ENCODE results near the gene CMTM4. TPM values are rescaled to one million over a fixed set of nuclear protein-coding genes. Genes with fewer than 3 reads are reported as not detected.
A peak's percentile ranks its signal among the peaks of the same experiment; 100 is the strongest.
"Not testable (repeated sequence)": the region's sequence is repeated elsewhere in the genome, so short reads cannot be mapped to it uniquely, and the experiment has no call there.

Gene CMTM4
- total RNA-seq, 2 experiments from 2014 or later, result 0.73 to 0.84 TPM

- POLR2A ChIA-PET, result no interaction called here
- H3K27ac Mint-ChIP-seq, result no peak overlapping the region
- no peaks in the 10 kb centered on the region for H3K9me3 Mint-ChIP-seq
- CTCF ChIA-PET, result interaction anchor here (0.6 kb wide), 1 partner anchor 337 kb away, joined by 3 read pairs; no protein-coding TSS in a partner anchor
- H3K27me3 Mint-ChIP-seq, result no peaks in the 10 kb centered on the region
- peaks cover 15% of the 10 kb centered on the region for H3K4me1 Mint-ChIP-seq
- DNase-seq, result no peak
- H3K4me3 Mint-ChIP-seq, result no peak overlapping the region
- peaks cover 38% of the 10 kb centered on the region for H3K36me3 Mint-ChIP-seq (ENCODE audit: low read depth)
Observed at GRCh38 chr16:66612422-66612821, 84.1 kb downstream of the CMTM4 start.

DNA sequence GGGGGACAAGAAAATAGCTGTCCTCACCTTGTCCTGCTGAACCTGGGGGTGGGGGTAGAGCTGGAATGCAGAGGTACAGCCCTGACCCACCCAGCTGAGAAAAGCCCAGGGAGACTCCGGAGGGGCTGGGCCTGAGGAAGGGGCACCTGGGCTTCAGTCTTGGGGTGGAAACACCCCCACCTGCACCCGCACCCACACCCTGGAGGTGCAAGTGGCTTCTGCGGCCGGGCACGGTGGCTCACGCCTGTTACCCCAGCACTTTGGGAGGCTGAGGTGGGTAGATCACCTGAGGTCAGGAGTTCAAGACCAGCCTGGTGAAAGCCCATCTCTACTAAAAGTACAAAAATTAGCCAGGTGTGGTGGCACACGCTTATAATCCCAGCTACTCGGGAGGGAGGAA is 84.6 kb downstream of the CMTM4 start:
- peaks cover 41% of the 10 kb centered on the region for H3K36me3 Mint-ChIP-seq (ENCODE audit: low read depth)
- DNase-seq, H3K4me3 Mint-ChIP-seq, H3K27ac Mint-ChIP-seq, POLR2A ChIA-PET, H3K27me3 Mint-ChIP-seq, CTCF ChIA-PET, H3K9me3 Mint-ChIP-seq: not testable (repeated sequence)
- H3K4me1 Mint-ChIP-seq, result peaks cover 20% of the 10 kb centered on the region

DNA sequence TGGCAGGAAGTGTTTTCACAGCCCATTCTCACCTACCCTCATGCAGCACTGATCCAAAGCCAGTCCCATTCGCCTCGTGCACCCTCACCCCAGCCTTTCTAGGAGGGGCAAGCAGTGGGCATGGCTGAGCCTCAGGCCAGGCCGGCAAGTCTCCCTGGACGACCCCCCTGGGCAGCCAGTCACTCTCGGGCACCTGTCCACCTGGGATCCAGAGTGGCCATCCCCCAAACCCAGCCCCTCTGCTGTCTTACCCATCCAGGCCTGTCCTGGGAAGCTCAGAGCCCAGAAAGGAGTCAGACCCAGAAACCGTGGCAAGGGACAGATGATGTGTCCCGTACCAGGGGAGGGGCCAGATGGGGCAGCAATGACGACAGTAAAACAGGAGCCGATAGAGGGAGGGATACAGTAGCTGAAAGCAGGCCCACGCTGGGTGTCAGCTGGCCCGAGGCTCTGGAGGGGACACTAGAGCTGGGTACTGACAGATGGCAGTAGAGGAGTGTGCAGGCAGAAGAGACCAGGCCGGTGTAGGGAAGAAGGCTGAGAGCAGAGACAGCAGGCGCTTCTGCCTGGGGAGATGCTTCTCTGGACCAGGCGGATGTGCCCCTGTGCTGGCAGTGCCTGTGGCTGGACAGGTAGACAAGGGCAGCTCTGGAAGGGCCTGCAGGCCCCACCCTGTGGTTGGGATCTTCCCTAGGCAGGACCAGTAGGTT is 86.3 kb downstream of the CMTM4 start:
- Mint-ChIP-seq H3K4me1 (peaks cover 29% of the 10 kb centered on the region), H3K36me3 (ENCODE audit: low read depth) (peaks cover 44% of the 10 kb centered on the region), H3K27me3 (no peaks in the 10 kb centered on the region), H3K27ac (no peak overlapping the region), H3K4me3 (no peak overlapping the region), H3K9me3 (no peaks in the 10 kb centered on the region)
- POLR2A ChIA-PET, result no interaction called here
- CTCF ChIA-PET, result interaction anchor here (1.2 to 3.0 kb wide), 3 partner anchors 10 to 41 kb away, joined by 3 to 12 read pairs (median 8); no protein-coding TSS in a partner anchor
- DNase-seq, result no peak

- CTCF ChIA-PET, result interaction anchor here (0.6 to 3.0 kb wide), 22 partner anchors 9 to 1207 kb away, joined by 3 to 25 read pairs (median 5); partner anchors contain the start of genes CKLF and CMTM2
- Mint-ChIP-seq H3K27ac (no peak overlapping the region), H3K4me3 (no peak overlapping the region), H3K27me3 (no peaks in the 10 kb centered on the region), H3K4me1 (peaks cover 29% of the 10 kb centered on the region), H3K9me3 (no peaks in the 10 kb centered on the region), H3K36me3 (ENCODE audit: low read depth) (peaks cover 44% of the 10 kb centered on the region)
- DNase-seq, result no peak
- POLR2A ChIA-PET, result no interaction called here
Observed at GRCh38 chr16:66609139-66609510, 87.4 kb downstream of the CMTM4 start.

DNA sequence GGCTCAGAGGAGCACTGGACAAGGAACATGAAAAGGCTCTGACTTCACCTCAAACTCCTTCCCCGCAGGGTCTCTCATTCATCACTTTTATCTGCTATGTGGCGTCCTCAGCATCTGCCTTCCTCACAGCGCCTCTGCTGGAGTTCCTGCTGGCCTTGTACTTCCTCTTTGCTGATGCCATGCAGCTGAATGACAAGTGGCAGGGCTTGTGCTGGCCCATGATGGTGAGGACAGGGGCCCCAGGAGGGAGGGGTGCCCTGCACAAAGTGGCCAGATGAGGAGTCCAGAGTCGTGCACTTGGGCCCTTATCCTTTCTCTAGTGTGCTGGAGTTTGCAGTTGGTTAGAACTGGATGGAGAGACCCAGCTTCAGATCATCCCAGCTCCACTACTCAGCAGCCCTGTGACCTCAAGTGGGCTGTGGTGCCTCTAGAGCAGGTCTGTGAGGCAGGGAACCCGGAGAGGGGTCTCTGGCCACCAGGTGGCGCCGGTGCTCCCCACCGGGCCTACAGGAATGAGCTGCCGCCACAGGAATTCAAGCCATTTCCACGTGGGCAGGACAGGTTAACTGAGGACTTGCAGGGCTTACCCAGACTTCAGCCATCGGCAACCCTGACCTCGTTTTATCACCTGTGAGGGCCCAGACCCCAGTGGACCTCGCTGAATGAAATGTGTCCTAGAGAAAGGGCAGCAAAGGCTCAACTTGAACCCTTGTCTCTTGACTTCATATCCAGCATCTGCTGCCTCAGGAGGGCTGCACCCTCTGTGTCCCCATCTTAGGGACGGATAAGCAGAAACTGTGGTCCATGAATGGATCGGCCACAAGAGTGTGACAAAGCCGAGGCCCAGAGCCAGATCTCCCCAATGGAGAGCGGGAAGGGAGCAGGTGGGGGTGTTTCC is 88.1 kb downstream of the CMTM4 start:
- Mint-ChIP-seq H3K27ac (peak overlapping the region; percentile 66), H3K4me1 (peaks cover 35% of the 10 kb centered on the region), H3K9me3 (no peaks in the 10 kb centered on the region), H3K36me3 (ENCODE audit: low read depth) (peaks cover 43% of the 10 kb centered on the region), H3K4me3 (no peak overlapping the region), H3K27me3 (no peaks in the 10 kb centered on the region)
- ChIA-PET POLR2A (interaction anchor here (0.6 kb wide), 1 partner anchor 19 kb away, joined by 3 read pairs; no protein-coding TSS in a partner anchor), CTCF (interaction anchor here (0.6 to 3.0 kb wide), 24 partner anchors 9 to 259 kb away, joined by 3 to 25 read pairs (median 4); partner anchors contain the start of genes CKLF, CMTM2 and NAE1)
- DNase-seq, result peak; percentile 85

GRCh38 chr16:66605979-66606751 is 90.4 kb downstream of the CMTM4 start:
- H3K27me3 Mint-ChIP-seq, result no peaks in the 10 kb centered on the region
- DNase-seq, result no peak
- H3K4me3 Mint-ChIP-seq, result peak overlapping the region; percentile 79
- no peaks in the 10 kb centered on the region for H3K9me3 Mint-ChIP-seq
- peak overlapping the region; percentile 90 for H3K27ac Mint-ChIP-seq
- POLR2A ChIA-PET, result no interaction called here
- CTCF ChIA-PET, result no interaction called here
- H3K36me3 Mint-ChIP-seq (ENCODE audit: low read depth), result peaks cover 33% of the 10 kb centered on the region
- H3K4me1 Mint-ChIP-seq, result peaks cover 40% of the 10 kb centered on the region

DNA sequence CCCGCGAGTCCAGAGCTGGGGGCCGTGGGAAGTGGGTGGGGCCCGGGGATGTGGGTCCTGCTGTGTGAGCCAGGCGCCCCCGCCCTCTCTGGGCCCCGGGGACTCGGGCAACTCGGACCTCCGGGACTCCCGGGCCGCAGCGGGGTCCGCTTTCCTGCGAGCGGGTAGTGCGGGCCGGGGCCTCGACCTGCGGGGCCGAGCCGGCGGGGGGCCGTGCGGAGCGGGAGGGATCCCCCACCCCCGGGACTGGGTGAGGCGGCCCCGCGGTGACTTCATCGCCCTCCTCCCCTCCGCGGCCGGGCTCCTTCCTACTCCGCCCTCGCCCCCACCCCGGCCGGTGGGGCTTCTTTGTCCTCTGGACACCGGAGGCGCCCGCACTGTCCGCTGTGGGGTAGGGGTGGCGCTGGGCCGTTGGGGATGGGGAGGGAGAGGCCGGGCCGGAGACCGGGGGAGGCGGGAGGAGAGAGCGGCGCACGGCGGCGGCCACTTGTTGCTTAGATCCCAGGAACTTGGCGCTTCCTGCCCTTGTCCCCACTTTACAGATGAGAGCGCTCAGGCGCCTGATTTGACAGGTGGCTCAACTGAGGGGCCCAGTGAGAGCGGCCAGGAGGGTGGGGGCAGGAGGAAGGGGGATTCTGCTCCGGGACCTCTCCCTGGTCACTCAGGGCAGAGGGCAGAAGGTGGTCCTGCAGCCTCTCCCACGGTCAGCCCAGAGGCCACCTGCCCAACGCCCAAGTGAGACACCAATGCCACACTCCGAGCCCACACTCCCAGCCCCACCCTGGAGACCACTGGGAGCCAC is 91.2 kb downstream of the CMTM4 start:
- peak overlapping the region; percentile 79 for H3K4me3 Mint-ChIP-seq
- DNase-seq, result peak; percentile 36

DNA sequence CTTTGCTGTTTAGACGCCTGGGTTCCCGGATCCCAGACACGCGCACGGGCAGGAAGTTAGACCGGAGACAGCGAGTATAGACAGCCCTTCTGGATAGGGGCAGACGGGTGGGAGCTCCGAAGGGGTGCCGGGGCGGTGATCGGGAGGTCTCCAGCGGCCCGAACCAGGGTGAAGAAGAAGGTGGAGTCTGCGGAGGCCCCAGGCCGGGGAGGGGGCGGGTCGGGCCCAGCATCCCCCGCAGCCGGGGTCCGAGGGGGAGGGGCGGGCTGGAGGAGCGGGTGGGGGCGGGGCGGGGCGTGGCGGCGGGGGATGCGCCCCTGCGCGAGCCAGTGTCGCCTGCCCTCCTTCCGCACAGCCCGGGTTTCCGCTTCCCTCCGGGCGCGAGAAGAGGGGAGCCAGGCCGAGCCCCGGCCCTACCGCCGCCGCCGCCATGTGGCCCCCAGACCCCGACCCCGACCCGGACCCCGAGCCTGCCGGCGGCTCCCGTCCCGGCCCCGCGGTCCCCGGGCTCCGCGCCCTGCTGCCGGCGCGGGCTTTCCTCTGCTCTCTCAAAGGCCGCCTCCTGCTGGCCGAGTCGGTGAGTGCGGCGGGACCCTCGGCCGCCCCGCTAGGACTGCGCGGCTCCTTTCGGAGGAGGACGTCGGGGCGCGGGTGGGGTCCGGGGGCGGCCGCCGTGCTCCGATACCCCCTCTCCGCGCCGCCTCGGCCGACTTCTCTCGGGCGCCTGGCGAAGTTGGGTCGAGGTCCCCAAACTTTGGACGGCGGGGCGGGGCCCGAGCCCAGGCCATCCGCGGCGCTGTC is 92.0 kb downstream of the CMTM4 start, which contains the start of gene CMTM3:
Gene CMTM3 (plus strand): TSS at position 329 of the 801 bp plus-strand sequence. CDS start 102 bp downstream, at position 431.
- ChIA-PET CTCF (interaction anchor here (0.6 to 1.5 kb wide), 10 partner anchors 14 to 263 kb away, joined by 3 to 12 read pairs (median 3); partner anchors contain the start of gene NAE1), POLR2A (interaction anchor here (1.2 kb wide), 1 partner anchor 52 kb away, joined by 7 read pairs; the partner anchor contains the start of gene CKLF)
- DNase-seq, result peak; percentile 71
- Mint-ChIP-seq H3K36me3 (ENCODE audit: low read depth) (peaks cover 27% of the 10 kb centered on the region), H3K9me3 (peaks cover 7% of the 10 kb centered on the region), H3K4me3 (peak within 1 kb of the TSS; percentile 89), H3K27me3 (no peaks in the 10 kb centered on the region), H3K4me1 (peaks cover 54% of the 10 kb centered on the region), H3K27ac (peak within 1 kb of the TSS; percentile 98)

More for the DNA sequence above, 91.2 kb downstream of the CMTM4 start:
- H3K4me1 Mint-ChIP-seq, result peaks cover 48% of the 10 kb centered on the region
- ChIA-PET POLR2A (interaction anchor here (1.2 kb wide), 1 partner anchor 53 kb away, joined by 7 read pairs; the partner anchor contains the start of gene CKLF), CTCF (no interaction called here)
- H3K9me3 Mint-ChIP-seq, result peaks cover 7% of the 10 kb centered on the region
- H3K27ac Mint-ChIP-seq, result peak overlapping the region; percentile 90
- H3K27me3 Mint-ChIP-seq, result no peaks in the 10 kb centered on the region
- peaks cover 34% of the 10 kb centered on the region for H3K36me3 Mint-ChIP-seq (ENCODE audit: low read depth)

DNA sequence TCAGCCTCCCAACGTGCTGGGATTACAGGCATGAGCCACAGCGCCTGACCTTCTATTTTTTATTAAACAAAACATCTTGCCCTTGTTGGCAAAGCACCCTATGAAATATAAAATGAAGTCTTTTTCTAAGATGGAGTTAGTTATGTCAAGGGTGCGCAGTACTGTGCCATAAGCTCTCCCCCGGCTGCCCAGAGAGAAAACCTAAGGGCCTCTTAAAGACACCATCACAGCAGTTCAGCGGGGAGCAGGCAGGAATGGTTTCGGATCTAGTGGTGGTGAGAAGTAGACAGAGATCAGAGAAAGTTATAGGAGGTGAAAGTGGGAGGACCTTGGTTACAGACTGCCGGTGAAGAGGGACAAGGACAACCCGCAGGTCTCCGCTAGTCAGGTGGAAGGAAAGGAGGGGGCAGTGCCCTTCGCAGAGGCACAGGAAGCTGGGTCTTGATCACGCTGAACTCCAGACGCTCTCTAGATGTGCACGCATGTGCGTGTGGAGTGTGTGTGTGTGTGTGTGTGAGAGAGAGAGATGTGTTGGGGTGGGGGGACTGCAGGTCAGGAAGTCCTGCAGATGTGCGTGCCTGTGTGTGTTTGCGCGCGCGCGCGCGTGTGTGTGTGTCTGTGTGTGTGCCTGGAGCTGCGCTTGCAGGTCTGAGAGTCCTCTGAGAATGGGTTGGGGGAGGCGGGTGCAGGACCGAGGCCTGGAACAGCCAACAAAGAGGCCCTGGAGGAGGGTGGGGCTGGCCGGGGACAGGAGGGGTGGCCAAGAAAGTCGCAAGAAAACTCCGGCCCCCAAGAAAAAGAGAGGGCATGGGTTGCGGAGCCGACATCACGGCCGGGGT is 92.8 kb downstream of the CMTM4 start:
- DNase-seq, result peak; percentile 89
- peak overlapping the region; percentile 98 for H3K27ac Mint-ChIP-seq
- peaks cover 22% of the 10 kb centered on the region for H3K36me3 Mint-ChIP-seq (ENCODE audit: low read depth)
- ChIA-PET CTCF (interaction anchor here (0.7 to 1.5 kb wide), 9 partner anchors 14 to 264 kb away, joined by 3 to 12 read pairs (median 3); partner anchors contain the start of gene NAE1), POLR2A (interaction anchor here (1.2 kb wide), 1 partner anchor 51 kb away, joined by 7 read pairs; the partner anchor contains the start of gene CKLF)
- no peaks in the 10 kb centered on the region for H3K27me3 Mint-ChIP-seq
- H3K4me1 Mint-ChIP-seq, result peaks cover 58% of the 10 kb centered on the region
- H3K4me3 Mint-ChIP-seq, result peak overlapping the region; percentile 89
- H3K9me3 Mint-ChIP-seq, result peaks cover 7% of the 10 kb centered on the region

DNA sequence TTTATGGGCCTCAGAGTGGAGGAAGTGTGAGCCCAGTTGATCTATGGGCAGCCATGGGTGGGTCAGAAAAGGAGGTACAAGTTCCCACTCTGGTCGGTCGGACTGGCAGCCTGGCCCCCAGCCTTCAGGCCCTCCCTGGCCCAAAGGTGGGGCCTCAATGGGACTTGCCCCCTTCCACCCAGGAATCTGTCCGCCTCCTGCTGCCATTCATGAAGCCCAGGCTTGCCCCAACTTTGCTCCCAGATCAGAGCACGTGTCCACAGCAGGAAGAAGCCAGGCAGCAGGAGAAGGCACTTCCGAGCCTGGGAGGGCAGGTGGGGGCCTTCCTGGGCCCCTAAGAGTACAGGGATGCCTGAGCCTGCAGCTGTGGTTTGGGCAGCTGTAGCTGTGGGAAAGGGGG is 95.1 kb downstream of the CMTM4 start:
- POLR2A ChIA-PET, result no interaction called here
- CTCF ChIA-PET, result interaction anchor here (1.2 to 1.5 kb wide), 2 partner anchors 12 to 81 kb away, joined by 3 to 7 read pairs; no protein-coding TSS in a partner anchor
- Mint-ChIP-seq H3K27ac (no peak overlapping the region), H3K4me1 (peaks cover 60% of the 10 kb centered on the region), H3K4me3 (no peak overlapping the region), H3K36me3 (ENCODE audit: low read depth) (peaks cover 13% of the 10 kb centered on the region), H3K27me3 (no peaks in the 10 kb centered on the region), H3K9me3 (peaks cover 7% of the 10 kb centered on the region)
- DNase-seq, result no peak

Data from activated CD4-positive, alpha-beta T cell treated with anti-CD3 and anti-CD28 coated beads, Interleukin-2, amount 10 ng/mL, durations not matched to agents 7 days and 5 days (primary cell).